HG02759 (cell line): Measurements from ENCODE around the gene SLC7A6OS.

Experiments used
- ATAC-seq: cut with Tn5 transposase; IDR thresholded peaks from one replicate; pipeline ENCODE4 v1.9.1; 2021; ENCODE audit warnings: mild to moderate bottlenecking, moderate library complexity; ENCODE audit not compliant: unreplicated experiment

SLC7A6OS gene

DNA sequence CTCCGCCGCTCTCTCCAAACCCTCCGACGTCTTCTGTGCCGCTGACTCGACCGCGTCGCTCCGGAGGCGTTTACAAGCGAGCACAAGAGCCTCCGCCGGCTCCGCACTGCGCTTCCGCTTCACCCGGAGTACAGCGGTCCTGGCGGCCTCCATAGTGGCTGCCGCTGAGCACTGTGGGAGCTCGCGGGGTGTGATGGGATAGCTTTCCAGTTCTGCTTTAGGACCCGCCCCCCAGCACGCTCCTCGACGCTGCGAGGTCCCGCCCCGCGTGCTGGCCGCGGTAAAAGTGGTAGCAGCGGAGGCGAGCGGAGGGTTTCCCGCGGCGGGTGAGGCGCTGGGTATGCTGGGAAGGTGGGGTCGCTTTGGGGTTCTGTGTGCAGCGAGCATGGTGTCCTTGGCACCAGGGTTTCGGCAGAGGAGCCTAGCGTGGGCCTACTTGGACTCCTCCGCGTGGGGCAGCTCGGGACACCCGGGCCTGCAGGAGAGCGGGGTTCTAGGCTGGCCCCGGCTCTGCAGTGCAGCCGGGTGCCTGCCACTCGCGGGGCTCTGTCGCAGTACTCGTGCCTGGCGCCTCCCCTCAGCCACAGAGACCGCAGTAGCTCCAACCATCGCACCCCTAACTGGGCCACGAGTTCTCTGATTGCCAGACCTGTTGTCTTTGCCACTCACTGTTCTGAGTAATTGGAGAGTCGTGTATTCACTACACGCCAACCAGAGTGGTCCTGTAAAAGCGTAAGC is at the start of gene SLC7A6OS, which contains the start of gene PRMT7:
SLC7A6OS (minus strand) TSS at position 173 of the 738 bp plus-strand sequence; CDS start at position 153, 20 bp downstream.
PRMT7 (plus strand) TSS at position 246 of the 738 bp plus-strand sequence. CDS start 4,961 bp downstream, outside the sequence.
- peak; percentile 97 for ATAC-seq

DNA sequence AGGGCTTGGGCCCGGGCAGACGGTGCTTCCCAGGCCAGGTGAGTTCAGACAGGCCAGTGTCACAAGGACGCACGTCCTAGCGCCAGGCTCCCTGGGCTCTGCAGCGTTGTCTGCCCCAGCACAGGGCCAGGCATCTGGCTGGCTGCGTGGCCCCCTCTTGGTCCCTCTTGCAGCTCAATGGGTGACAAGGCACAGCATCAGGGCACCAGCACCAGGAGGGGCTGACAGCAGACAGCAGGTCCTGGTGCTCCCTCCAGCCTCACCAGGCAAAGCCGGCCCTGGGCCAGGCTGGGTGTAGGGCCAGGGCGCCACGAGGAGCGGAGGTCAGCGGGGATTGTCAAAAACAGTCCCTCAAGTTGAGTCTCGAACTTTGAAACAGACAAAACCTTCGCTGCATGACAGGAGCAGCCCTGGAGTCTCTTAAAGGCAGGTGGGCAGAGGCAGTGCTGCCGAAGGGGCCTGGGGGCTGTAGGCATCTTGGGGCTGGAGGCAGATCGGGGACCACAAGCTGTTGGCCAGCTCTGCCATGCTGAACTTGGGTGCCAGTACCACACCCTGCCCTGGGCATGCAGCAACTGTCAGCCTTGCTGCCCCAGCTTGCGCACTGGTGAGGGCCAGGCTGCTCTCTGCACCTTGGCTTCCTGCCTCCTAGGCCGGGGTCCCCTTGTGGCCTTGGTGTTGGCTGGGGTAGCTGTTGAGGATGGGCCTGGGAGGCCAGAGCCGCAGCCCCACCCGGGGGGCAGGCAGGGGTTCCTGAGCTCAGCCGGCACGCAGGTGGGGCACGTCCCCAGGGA is 48.8 kb upstream of the SLC7A6OS start:
- no peak for ATAC-seq

DNA sequence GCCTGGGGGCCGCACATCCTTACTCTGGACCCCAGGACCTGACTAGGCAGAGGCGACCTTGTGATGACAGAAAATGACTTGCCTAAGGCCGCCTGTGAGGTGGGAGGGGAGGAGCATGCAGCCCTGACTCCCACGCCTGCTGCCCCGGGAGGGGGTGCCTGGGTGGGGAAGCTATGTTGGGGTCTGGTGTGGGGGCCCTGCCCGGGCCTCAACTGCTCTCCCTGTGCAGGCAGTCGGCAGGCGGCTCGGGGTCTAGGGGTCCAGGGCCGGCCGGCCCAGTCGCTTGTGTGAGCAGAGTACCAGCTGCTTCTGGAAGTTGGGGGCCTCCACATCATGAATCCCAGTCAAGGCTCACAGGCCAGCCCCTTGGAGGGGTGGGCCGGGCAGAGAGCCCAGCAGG is 48.2 kb upstream of the SLC7A6OS start:
- no peak for ATAC-seq

DNA sequence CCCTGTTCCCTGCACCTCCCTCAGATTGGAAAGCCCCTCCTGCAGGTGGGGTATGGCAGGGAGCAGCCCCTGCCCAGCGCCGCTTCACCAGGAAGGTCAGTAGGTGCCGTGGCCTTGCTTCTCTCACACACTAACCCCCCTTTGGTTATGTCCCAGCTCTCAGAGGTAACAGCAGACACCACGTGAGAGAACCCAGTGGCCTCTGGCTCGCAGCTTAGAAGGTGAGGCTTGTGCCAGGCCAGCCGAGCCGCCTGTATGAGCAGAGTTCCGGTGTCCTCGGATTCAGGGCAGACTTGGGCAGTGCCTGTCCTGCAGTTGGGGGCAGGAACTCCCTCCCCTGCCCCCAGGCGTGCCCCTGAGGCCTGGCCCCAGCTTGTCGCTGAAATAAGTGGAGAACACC is 47.2 kb upstream of the SLC7A6OS start:
- ATAC-seq = no peak

DNA sequence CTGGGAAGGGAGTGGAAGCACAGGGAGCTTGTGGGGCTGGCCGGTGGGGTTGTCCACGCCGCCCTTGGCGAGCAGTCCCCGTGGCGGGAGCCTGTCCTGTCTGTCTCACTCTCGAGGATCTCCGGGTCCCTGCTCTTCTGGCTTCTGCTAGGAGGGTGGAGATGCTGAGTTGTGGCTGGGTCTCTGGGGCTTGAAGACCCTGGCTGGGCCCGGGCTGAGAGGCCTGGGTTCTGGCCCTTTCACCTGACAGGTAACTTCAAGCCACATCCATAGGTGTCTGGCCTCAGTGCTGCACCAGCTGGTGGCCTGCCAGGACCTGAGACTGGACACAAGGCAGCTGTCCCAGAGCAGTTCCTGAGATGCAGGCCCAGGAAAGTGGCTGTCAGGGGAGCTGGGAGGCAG is 46.8 kb upstream of the SLC7A6OS start:
- no peak for ATAC-seq

DNA sequence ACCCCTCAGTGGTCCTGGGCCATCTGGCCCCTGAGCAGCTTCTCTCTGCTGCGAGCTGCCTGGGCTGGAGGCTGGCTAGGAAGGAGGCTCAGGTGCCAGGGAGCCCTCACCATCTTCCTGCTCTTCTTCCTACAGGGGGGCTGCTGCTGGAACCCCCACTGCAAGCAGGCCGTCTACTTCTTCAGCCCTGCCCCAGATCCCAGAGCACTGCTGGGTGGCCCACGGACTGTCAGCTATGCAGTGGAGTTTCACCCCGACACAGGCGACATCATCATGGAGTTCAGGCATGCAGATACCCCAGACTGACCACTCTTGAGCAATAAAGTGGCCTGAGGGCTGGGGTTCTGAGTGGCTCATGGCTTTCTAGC is 46.2 kb upstream of the SLC7A6OS start:
- no peak for ATAC-seq

DNA sequence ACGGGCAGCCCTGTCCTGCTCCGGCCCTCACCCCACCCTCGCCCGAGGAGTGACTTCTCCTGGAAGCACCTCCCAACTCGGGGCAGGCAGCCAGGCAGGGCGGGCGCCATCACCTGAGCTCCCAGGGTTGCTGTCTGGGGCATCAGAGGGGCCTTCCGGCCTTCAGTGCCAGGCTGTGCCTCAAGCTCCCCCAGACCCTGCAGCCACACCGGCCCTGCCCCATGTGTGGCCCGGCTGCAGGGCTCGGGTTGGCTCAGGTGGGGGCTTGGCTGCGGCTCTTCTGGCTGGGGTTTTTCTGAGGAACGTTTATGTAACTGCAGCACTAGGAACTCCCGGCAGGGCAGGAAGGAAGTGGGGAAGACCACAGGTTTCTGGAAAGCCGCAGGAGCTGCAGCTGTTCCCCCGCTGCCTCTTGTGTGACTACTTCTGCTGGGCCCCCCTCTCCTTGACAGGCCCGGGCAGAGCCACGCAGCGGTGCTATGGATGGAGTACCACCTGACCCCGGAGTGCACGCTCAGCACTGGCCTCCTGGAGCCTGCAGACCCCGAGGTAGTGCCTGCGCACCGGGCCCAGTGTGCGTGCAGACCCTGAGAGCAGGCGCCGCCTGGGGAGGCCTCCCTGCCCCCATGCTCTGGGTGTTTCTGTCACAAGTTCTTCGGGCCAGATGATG is 45.6 kb upstream of the SLC7A6OS start:
- peak; percentile 82 for ATAC-seq

DNA sequence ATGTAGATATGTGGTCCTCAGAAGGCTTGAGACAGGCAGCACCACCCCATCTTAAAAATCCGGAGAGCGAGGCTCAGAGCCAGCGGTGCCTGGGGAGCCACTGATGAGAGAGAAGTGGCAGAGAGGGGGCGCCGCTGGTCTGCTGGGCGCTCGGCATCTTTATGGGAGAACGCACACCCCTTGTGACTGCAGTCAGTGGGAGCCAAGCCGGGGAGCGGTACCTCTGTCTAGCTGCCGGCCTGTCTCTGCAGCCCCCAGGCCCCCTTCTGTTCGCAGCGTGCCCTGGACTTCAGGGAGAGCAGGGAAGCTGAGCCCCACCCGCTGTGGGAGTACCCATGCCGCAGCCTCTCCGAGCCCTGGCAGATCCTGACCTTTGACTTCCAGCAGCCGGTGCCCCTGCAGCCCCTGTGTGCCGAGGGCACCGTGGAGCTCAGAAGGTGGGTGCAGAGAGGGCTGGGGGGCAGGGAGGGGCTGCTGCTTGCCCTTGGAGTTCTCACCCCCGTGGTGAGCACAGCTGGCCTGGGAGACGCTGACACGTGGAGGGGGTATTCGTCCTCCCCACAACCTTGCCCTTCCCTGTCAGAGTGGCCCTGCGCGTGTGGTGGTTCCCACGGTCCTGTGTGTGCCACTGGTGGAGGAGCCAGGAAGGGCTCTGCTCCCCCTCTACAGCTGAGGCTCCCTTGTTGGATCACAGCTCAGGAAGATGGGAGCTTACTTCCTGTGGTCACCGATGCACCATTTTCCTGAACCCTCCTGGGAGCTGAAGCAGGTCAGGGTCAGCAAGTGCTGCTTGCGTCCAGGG is 44.9 kb upstream of the SLC7A6OS start:
- ATAC-seq = no peak

DNA sequence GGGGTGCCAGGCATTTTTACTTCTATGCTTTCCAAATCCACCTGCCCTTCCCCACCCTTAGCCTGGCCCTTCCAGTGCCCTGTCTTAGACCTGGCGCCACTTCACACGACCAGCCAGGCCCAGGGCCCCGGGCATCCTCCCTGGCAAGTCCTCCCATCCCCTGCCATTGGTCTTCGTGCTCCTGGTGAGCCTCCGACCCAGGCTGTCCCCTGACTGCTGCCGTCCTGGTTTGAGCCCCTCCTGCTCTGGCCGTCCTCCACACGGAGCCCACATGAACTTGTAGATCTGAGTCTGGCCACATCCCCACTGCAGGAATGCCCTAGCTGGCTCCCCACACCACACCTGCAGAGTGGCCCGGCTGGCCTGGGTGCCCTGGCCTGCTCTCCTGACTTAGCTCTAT is 44.1 kb upstream of the SLC7A6OS start:
- ATAC-seq = no peak

DNA sequence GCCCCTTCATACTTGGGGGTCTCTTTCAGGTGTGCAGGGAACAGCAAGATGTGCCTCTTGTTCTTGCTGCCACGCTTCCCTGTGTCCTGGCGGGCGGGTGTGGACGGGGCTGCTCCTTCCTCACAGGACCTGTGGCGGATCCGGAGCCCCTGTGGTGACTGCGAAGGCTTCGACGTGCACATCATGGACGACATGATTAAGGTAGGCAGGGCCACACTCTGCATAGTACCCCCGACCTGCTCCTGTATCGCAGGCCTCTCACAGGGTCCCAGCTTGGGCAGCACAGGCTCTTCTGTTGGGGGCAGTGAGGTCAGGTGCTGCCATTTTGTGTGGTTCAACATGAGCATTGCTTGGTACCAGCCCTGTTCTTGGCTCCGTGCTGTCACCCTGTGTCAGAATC is 42.6 kb upstream of the SLC7A6OS start:
- no peak for ATAC-seq

DNA sequence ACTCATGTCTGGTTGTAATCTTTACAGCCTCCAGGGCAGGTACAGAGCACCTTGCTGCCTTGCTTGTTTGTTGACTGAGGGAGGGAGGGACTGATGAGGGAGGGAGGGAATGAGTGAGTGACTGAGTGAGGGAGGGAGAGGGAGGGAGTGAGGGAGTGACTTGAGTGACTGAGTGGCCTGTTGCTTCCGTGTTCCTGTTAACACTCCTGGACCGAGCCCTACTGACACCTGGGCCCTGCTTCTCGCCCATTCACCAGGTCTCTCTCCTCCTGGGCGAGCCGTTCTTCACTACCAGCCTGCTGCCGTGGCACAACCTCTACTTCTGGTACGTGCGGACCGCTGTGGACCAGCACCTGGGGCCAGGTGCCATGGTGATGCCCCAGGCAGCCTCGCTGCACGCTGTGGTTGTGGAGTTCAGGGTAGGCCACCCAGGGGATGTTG is 41.3 kb upstream of the SLC7A6OS start:
- no peak for ATAC-seq

DNA sequence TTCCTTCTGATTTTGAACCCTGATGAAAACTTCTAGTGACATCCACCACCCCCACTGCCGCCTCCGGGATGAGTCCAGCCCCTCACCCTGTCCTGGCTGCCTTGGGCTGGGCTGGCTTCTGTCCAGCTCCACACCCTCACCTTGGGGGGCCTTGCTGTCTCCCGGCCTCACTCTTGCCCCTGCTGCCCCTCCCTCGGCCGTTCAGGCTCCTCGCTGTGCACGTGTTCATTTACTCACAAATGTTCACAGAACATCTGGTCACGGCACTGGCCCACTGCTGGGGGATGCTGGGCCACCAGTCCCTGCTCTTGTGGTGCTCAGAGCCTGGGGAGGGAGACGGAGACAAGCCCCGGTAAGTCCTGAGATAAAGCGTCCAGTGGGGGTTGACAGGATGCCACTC is 40.7 kb upstream of the SLC7A6OS start:
- no peak for ATAC-seq

DNA sequence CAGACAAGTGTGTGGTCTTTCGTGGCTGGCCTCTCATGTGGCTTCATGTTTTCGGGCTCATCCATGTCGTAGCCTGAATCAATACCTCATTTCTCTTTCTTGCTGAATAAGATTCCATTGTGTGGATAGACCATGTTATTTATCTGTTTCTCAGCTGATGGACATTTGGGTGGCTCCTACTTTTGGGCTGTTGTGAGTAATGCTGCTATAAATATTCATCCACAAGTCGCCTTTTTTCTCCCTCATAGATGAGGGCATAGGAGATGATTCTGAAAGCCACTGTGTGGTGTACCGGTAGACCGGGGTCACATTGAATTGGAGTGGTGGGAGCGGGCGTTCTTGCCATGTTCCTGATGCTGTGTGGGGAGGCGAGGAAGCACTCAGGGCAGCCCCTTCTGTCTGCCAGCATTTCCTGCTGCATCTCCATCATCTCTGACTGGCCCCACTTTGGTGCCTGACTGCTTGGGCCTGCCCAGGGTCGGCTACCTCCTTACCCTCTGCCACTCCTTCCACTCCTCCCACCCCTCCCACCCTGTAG is 40.1 kb upstream of the SLC7A6OS start:
- no peak for ATAC-seq

DNA sequence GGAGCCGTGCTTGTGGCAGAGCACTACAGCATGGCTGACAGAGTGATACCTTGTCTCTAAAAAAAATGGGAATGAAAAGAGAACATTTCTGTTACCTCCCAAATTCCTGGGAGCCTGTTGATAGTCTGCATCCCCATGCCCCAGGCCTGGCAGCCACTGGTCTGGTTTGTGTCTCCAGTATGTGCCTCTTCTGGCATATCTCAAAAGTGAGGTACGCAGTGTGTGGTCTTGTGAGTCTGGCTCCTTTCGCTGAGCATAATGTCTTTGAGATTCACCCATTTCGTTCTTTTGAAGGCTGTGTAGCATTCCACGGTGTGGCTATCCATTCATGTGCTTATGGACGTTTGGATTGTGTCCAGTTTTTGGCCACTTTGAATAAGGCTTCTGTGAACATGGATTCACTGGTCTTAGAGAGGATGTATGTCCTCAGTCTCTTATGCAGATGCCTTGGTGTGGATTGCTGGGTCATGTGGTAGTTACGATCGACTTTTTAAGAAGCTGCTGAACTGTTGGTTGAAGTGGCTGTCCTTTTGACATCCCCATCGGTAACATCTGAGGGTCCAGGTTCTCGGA is 39.2 kb upstream of the SLC7A6OS start:
- no peak for ATAC-seq

DNA sequence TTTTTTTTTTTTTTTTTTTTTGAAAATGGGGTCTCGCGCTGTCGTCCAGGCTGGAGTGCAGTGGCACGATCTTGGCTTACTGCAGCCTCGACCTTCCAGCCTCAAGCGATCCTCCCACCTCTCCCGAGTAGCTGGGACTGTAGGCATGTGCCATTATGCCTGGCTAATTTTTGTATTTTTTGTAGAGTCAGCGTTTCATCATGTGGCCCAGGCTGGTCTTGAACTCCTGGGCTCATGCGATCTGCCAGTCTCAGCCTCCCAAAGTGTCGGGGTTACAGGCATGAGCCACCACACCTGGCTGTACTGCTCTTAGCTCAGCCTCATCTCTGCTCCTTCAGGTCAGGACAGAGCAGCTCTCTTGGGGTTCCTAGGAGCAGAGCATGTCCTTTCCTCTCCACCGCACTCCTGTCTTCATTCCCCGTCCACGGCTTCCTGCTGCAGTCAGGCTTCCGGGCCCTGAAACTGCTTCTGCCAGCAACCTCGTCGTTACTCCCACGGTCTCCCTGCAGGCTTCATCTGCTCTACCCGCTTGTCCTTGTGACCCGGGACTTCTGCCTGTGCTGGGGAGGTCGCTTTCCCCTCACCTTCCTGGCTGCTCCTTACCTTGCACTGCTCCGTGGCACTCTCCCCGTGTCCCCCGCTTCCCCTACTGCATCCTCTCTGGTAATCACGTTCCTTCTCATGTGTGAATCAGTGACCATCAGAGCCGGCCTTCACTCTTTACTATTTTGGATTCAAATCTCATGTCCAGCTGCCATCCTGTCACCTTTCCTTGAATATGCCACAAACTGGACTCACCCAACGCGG is 38.1 kb upstream of the SLC7A6OS start:
- ATAC-seq = no peak

DNA sequence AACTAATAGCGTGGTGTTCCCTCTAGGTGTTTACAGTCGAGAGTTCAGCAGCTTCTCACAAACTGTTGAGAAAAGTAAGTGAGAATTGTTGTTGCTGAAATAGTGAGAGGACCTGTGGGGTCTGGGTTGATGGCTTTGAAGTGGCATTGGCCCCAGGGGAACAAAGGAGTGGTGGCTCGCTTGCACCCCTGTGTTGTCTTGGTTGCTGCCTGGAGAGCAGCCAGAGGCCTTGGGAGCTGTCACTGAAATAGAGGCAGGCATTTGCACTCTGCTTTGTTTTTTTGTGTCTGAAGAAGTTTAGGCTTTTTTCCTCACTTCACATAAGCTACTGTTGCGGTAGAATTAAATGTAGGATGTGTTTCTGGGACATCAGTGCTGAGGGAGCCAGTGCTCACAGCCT is 36.9 kb upstream of the SLC7A6OS start:
- no peak for ATAC-seq

DNA sequence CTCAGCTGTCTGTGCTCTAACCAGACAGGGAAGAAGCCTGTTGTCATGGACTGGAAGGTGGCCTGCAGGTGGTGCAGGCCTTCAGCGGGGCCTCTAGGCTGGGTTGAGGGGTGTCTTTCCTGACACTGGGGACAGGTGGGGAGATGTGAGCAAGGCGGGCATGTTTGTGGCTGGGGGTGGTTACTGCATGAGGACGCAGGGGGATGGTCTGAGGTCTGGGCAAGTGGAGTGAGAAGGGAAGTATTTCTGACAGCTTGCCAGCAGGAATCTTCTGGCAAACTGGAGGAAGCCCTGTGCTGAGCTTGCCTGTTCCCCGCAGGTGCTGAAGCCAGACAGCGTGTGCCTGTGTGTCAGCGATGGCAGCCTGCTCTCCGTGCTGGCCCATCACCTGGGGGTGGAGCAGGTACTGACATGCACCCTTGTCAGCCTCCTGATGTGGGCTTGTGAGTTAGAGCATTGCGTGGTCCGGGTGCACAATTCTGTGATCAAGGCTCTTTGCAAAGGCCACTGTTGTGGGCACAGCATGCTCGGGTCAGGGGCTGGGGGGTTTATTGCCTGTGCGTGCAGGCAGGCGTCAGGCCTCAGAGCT is 36.2 kb upstream of the SLC7A6OS start:
- ATAC-seq = no peak

DNA sequence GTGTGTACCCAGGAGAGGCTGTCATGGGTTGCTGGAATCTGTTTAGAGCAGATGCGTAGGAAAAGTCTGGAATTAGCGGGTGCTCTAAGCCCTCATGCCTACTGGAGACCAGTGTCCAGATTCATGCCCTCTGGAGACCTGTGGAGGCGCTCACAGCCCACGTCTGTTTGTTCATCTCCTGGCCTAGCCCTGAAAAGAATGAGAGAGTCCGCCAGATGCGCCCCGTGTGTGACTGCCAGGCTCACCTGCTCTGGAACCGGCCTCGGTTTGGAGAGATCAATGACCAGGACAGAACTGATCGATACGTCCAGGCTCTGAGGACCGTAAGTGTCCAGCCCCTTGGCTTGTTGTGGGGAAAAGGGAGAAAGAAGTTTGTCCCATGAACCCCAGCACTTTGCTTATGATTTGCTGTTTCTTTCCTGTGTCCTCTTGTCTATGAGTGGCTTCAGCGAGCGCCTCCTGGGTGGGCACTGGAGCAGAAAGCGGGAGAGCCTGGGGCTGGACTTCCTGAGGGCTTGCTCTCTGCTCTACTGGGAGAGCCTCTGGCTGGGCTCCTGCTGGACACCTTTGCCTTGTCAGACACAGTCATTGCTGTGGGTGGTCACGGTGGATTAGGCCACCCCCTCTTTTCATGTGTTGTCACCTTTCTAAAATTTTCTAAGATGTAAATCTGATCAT is 35.4 kb upstream of the SLC7A6OS start:
- ATAC-seq = no peak
